GM21423 (cell line): ENCODE results near the gene GOSR1.
"Not testable (repeated sequence)": the region's sequence is repeated elsewhere in the genome, so short reads cannot be mapped to it uniquely, and the experiment has no call there.

Experiments
- ATAC-seq: cut with Tn5 transposase; IDR thresholded peaks from one replicate; pipeline ENCODE4 v1.9.1; 2021; ENCODE audit warnings: mild to moderate bottlenecking, moderate library complexity; ENCODE audit not compliant: unreplicated experiment

The GOSR1 gene

GRCh38 chr17:30560117-30561026 is 83.2 kb downstream of the GOSR1 start:
- not testable (repeated sequence) for ATAC-seq

GRCh38 chr17:30561766-30562165 is 84.6 kb downstream of the GOSR1 start:
- not testable (repeated sequence) for ATAC-seq

DNA sequence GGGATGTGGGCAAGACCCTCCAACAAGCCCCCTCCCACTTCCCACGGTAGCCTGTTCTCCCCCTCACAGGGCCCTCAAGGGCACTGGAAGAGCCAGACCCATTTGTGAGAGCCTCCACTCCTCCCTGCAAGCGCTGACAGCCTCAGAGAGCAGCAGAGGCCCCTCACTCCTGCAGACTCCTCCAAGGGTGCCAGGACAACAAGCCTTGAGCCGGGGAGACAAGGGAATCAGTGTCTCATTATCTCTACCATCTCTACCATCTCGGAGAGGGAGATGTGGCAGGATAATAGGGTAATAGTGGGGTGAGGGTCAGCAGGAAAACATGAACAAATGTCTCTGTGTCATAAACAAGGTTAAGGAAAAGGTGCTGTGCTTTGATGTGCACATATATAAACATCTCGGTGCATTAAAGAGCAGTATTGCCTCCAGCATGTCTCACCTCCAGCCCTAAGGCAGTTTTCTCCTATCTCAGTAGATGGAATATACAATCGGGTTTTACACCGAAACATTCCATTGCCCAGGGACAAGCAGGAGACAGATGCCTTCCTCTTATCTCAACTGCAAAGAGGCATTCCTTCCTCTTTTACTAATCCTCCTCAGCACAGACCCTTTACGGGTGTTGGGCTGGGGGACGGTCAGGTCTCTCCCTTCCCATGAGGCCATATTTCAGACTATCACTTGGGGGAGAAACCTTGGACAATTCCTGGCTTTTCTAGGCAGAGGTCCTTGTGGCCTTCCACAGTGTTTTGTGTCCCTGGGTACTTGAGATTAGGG is 86.1 kb downstream of the GOSR1 start:
- not testable (repeated sequence) for ATAC-seq

DNA sequence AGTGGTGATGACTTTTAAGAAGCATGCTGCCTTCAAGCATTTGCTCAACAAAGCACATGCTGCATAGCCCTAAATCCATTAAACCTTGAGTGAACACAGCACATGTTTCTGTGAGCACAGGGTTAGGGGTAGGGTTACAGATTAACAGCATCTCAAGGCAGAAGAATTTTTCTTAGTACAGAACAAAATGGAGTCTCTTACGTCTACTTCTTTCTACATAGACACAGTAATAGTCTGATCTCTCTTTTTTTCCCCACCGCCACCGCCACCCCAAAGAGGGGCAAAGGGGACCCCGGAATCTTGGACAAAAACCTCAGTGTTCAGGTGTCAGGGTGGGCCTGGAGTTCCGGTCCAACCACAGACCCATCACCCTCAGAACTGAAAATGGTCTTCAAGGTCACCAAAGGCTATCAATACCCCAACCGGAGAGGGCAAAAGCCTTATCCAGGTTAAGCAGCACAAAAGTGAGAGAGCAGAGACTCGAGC is 86.7 kb downstream of the GOSR1 start:
- ATAC-seq, result not testable (repeated sequence)

DNA sequence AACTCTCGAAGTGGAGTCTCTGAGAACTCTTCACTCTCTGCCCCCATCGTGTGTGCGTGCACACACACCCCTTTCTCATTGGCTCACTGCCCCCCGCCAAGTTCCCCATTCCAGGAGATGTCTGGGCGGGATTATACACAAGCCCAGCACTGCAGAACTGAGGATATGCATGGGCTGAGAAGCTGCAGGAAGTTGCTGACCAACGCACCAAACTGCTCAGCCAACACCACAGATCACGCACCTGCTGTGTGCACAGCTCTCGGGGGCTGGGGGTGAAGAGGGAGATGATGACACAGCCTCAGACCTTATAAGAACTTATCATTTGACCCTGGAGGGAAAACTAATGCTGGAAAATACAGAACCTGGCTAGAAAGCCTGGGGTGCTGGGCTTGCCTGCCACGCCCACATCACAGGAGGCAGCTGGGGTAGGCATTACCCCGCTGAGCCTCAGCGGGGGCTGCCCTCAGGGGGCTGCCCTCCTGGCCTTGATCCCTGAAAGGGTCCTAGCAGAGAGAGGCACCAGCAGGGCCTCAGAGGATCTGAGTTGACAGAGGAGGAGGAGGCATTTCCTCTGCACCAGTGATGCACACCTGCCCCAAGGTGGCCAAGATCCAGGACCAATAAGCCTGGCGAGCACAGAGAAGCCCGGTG is 87.3 kb downstream of the GOSR1 start:
- not testable (repeated sequence) for ATAC-seq

DNA sequence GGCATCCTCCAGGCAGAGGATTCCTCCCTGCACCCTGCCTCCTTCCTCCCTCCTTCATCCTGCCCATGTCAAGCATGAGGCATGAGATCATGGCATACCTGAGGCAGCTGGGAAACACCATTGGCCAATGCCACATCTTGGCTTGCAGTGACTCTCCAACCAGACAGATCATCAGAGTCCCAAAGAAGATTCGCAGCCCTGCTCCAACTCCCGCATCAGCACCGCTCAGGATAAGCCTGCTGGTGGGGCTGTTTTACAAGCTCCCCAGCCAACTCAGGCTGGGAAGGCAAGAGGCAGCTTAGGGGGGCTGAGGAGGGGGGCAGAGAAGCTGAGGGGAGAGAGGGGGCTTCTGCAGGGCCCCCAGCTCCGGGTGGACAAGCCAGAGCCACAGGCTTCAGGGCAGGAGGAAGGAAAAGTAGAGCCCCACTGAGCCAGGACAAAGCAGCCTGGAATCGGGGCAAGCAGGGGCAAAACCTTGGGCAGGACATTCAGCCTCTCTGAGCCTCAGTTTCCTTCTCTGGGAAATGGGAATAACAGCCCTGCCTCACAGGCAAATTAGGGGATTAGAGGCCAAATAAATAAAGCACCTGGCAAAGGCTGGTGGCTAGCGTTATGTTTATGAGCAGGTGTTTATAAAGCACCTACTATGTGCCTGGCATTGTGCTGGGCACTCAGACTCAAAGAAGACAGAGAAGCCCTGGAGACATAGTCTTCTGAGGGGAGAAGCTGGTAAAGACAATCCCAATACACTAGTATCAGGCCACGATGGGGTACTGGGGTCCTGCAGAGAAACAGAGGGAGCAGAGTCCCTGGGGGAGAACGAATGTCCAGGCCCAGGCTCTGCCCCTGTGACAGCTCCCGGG is 88.1 kb downstream of the GOSR1 start:
- ATAC-seq, result no peak

GRCh38 chr17:30566104-30566503 is 88.9 kb downstream of the GOSR1 start:
- ATAC-seq, result not testable (repeated sequence)

- ATAC-seq, result not testable (repeated sequence)
Observed at GRCh38 chr17:30566516-30567225, 89.5 kb downstream of the GOSR1 start.

DNA sequence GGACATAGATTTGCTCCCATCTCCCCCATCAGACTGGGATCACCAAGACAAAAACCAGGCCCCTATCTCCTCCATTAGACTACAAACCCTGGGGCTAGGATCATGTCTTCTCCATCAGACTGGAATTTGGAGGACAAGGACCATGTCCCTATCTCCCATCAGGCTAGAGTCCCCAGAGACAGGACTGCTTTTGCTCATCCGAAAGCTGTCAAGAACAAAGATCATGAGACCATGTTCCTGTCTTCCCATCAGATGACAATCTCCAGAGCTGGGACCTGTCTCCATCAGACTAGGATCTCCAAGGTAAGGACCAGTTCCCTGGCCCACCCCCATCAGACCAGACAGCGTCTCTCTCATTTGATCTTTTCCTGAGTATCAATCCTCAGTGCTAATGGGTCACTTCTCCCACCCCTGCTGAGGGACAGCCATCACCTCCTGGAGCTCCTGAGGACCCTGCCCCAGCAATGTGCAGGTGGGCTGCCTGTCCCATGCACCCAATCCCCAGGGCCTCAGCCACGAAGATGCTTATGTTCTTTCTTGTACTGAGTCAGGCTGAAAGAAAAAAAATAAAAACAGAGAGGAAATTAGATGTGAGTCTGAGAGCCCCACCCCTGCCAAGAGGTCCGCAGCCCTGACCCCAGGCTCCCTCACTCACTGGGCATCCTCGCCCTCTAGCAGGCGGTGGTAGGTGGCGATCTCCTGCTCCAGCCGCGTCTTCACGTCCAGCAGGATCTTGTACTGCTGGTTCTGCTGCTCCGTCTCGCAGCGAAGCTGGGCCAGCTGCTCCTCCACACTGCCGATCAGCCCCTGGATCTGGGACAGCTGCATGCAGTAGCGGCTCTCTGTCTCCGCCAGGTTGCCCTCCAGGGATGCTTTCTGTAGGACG is 90.3 kb downstream of the GOSR1 start:
- ATAC-seq, result no peak

DNA sequence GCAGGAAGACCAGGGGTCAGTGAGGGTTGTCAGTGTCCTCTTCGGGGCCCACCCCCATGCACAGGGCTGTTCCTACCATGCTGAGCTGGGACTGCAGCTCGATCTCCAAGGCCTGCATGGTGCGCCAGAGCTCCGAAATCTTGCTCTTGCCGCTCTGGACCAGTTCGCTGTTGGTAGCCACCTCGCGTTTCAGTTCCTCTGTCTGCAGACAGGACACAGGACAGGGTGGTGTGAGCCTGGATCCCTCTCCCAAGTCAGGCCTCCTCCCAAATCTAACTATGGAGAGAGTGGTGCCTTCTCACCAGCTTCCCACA is 90.9 kb downstream of the GOSR1 start:
- ATAC-seq, result no peak

DNA sequence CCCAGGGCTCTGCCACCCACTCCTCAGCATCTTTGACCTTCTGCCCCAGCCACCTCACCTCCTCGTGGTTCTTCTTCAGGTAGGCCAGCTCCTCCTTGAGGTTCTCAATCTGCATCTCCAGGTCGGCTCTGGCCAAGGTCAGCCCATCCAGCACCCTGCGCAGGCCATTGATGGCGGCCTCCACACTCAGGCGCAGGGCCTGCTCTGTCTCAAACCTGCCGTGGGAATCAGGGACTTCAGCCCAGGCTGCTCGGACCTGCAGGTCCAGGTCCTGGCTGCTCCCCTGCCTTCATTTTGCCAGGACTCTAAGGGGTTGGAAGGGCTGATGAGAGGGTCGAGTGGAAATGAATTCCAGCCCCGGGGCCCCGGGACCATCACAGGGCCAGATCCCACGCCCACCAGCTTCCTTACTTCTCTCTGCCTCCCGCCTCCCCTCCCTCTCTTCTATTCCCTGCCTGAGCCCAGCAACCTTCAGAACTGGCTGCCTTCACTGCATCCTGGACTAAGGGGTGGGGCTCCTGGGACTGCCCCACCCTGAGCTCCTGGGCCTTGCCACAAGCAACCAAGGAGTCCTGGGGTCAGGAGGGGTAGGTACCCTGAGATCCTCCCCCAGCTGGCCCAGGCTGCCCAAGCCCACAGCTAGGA is 92.4 kb downstream of the GOSR1 start:
- ATAC-seq, result not testable (repeated sequence)

- ATAC-seq, result no peak
Observed at GRCh38 chr17:30570191-30570590, 93.0 kb downstream of the GOSR1 start.

DNA sequence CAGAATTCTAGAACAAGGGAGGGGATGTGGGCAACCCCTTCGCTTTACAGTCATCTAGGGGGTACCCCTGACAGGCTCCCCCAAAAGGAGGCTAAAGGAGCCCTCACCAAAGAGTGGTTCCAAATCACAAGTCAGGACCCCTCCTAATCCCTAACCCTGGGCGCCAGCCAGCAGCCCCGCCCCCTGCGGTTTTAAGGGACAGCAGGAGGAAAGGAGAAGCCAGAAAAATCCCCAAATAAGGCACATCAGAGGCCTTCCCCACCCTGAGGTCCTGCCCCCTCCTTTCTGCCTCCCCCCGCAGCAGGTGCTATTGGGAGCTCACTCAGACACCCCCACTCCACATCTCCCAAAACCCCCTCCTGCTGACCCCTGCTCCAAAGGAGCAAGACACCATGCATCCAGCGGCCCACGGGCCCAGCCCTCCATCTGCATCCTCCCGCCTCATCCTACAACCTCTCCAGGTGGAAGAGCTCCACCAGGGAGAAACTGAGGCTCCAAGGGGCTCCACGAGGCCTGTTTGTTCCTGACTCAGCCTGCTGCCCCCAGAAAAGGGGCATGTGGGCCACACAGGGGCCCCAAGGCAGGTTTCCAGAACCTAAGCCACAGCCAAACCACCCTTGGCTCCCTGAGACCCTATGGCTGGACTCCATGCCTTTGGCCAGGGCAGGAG is 93.5 kb downstream of the GOSR1 start:
- ATAC-seq, result no peak

- not testable (repeated sequence) for ATAC-seq
Observed at GRCh38 chr17:30571404-30571803, 94.2 kb downstream of the GOSR1 start.

GRCh38 chr17:30571921-30572320 is 94.7 kb downstream of the GOSR1 start:
- ATAC-seq, result no peak

GRCh38 chr17:30572651-30573554 is 95.7 kb downstream of the GOSR1 start:
- not testable (repeated sequence) for ATAC-seq
